GM12878 (cell line): Measurements from ENCODE around the gene C1QTNF5.

Source experiments
- CEBPZ ChIP-seq: fragments of 150-350 bp; IDR thresholded peaks from 2 replicates; pipeline ENCODE4 v1.6.1; 2016; ENCODE audit warnings: low read depth, low read length
- CTCF ChIP-seq, 3 experiments: IDR thresholded peaks in 2 of 3; conservative IDR thresholded peaks in 1 of 3; 2 replicates each; pipeline ENCODE4 v1.5.1; 2011; ENCODE audit warnings: low read depth in 3 of 3, low read length in 3 of 3, mild to moderate bottlenecking in 3 of 3, control low read depth in 2 of 3, moderate library complexity in 2 of 3, inconsistent platforms in 1 of 3, mixed read lengths in 1 of 3; ENCODE audit not compliant: control insufficient read depth in 2 of 3, insufficient read depth in 1 of 3; ENCODE audit errors: extremely low read depth in 1 of 3
- EED ChIP-seq: sonication (generic); IDR thresholded peaks from 2 replicates; pipeline ENCODE4 v1.6.1; 2016; ENCODE audit warnings: antibody characterized with exemption, low read depth
- EP300 ChIP-seq, 2 experiments: fragments of 150-350 bp in 1 of 2; IDR thresholded peaks; 2 replicates each; pipeline ENCODE4 v1.6.1; 2011 to 2012; ENCODE audit warnings: low read depth in 2 of 2, low read length in 2 of 2, borderline replicate concordance in 1 of 2, improper control_type of control experiment in 1 of 2, inconsistent platforms in 1 of 2; ENCODE audit not compliant: control insufficient read depth in 1 of 2
- EZH2 ChIP-seq: IDR thresholded peaks from 2 replicates; pipeline ENCODE4 v1.6.1; 2012; ENCODE audit warnings: low read depth, mild to moderate bottlenecking, control low read depth, inconsistent platforms, low read length, borderline replicate concordance; ENCODE audit not compliant: control insufficient read depth
- MEF2B ChIP-seq: fragments of 450-650 bp; IDR thresholded peaks from 2 replicates; pipeline ENCODE4 v1.6.1; 2018; ENCODE audit warnings: mild to moderate bottlenecking, moderate library complexity; ENCODE audit not compliant: partially characterized antibody, poor library complexity, severe bottlenecking
- MTA3 ChIP-seq: IDR thresholded peaks from 2 replicates; pipeline ENCODE4 v1.6.1; 2012; ENCODE audit warnings: low read length, inconsistent platforms, borderline replicate concordance
- MYB ChIP-seq: fragments of 150-350 bp; IDR thresholded peaks from 2 replicates; pipeline ENCODE4 v1.6.1; 2014; ENCODE audit warnings: mild to moderate bottlenecking, low read depth, low read length, borderline replicate concordance
- POLR2A ChIP-seq: IDR thresholded peaks from 2 replicates; pipeline ENCODE4 v1.6.1; 2011; ENCODE audit warnings: low read depth, mild to moderate bottlenecking, low read length
- RAD21 ChIP-seq: IDR thresholded peaks from 2 replicates; pipeline ENCODE4 v1.6.1; 2011; ENCODE audit warnings: mild to moderate bottlenecking, low read depth, low read length, moderate library complexity; ENCODE audit not compliant: insufficient read depth
- SMAD5 ChIP-seq: IDR thresholded peaks from 2 replicates; pipeline ENCODE4 v1.6.1; 2016; ENCODE audit warnings: antibody characterized with exemption, low read depth
- TCF3 ChIP-seq: IDR thresholded peaks from 2 replicates; pipeline ENCODE4 v1.6.1; 2012; ENCODE audit warnings: low read depth, mild to moderate bottlenecking, low read length, borderline replicate concordance; ENCODE audit not compliant: insufficient read depth
- TF ChIP-seq, protein P1 (sequence below): IDR thresholded peaks from 2 replicates; pipeline ENCODE4 v1.6.1; 2011; ENCODE audit warnings: borderline replicate concordance, low read depth, mild to moderate bottlenecking, moderate library complexity, low read length; ENCODE audit not compliant: insufficient read depth, poor library complexity, severe bottlenecking

DNA sequence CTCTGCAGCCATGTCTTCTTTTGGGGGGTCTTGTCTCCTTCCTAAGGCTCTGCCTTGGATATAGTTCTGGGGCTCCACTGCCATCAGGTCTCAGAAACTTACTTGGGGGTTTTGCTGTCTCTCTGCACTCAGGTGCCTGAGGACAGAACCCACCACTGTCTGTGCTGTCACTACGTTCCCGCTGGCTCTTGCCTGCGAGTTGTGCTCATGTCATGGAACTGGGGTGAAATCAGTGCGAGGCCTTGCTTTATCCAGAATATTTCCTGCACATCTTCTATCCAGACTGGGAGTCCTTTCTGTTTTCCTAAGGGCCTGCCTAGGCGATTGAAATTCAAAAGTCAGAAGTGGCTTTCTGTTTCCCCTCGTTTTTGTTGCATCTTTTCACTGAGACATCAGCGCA, 47.4 kb upstream of the C1QTNF5 start:
- TF ChIP-seq CTCF (IDR thresholded peaks at IDR 0.05 in 2 of 3, conservative IDR thresholded peaks at IDR 0.05 in 1 of 3; ENCODE audit: control insufficient read depth in 2 of 3, extremely low read depth in 1 of 3, insufficient read depth in 1 of 3, low read depth in 3 of 3, low read length in 3 of 3) (no peak), POLR2A (no peak), MEF2B (no peak), EZH2 (no peak), SMAD5 (no peak), EED (no peak), MYB (no peak), TCF3 (no peak), RAD21 (no peak), EP300 (IDR thresholded peaks at IDR 0.05; ENCODE audit: borderline replicate concordance in 1 of 2, control insufficient read depth in 1 of 2, low read depth in 2 of 2, low read length in 2 of 2) (no peak), MTA3 (no peak), CEBPZ (no peak)
- TF ChIP-seq, protein P1, sequence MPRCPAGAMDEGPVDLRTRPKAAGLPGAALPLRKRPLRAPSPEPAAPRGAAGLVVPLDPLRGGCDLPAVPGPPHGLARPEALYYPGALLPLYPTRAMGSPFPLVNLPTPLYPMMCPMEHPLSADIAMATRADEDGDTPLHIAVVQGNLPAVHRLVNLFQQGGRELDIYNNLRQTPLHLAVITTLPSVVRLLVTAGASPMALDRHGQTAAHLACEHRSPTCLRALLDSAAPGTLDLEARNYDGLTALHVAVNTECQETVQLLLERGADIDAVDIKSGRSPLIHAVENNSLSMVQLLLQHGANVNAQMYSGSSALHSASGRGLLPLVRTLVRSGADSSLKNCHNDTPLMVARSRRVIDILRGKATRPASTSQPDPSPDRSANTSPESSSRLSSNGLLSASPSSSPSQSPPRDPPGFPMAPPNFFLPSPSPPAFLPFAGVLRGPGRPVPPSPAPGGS, result no peak
